ENCODE results near the gene STAT6. TPM values are rescaled to one million over a fixed set of nuclear protein-coding genes. Genes with fewer than 3 reads are reported as not detected.
A peak's percentile ranks its signal among the peaks of the same experiment; 100 is the strongest.

The STAT6 gene
- total RNA-seq, 1 experiment from 2014 or later = 44.4 TPM

DNA sequence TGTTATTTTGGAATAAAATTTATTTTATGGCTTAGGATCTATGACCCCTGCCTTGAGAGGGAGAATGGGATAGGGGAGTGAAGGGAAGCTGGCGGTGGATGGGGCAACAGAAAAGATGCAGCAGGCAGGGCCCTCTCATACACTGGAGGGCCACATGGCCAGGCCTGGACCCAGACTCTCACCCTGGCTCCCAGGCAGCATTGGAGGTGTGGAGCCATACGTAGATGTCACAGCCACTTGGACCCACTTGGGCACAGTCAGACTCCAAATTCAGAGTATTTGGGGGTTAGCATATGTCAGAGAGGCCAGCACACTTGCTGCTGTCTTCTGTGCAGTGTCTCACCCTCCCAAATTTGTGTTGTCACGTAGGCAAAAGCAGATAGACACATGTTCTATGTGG, 15.7 kb downstream of the STAT6 start:
- Mint-ChIP-seq H3K9me3 (no peaks in the 10 kb centered on the region), H3K4me1 (peaks cover 40 to 49% of the 10 kb centered on the region in 2 experiments), H3K27me3 (ENCODE audit: low read depth) (no peaks in the 10 kb centered on the region; the same call in 1 of the 2 replicates), H3K27ac (peak overlapping the region in 2 of 3 experiments; percentile 79 to 97; a peak in 2 of 7 replicates), H3K4me3 (no peak overlapping the region), H3K36me3 (ENCODE audit: insufficient read depth in 1 of 3, low read depth in 3 of 3) (peaks cover 15 to 82% (median 71%) of the 10 kb centered on the region in 3 experiments)
- Histone ChIP-seq H4K91ac (ENCODE audit: insufficient read length, low read depth, low read length) (no peak overlapping the region), H3K4me1 (ENCODE audit: insufficient read depth, low read length) (no peaks in the 10 kb centered on the region; the same call in 1 of the 2 replicates), H3K79me1 (ENCODE audit: insufficient read depth, low read depth, low read length, poor library complexity, severe bottlenecking) (no peaks in the 10 kb centered on the region), H3K9me3 (ENCODE audit: control insufficient read depth, low read depth, low read length) (no peaks in the 10 kb centered on the region), H2BK5ac (ENCODE audit: insufficient read length, low read length) (no peak overlapping the region), H3K23ac (ENCODE audit: insufficient read length, low read depth, low read length) (no peak overlapping the region), H2BK120ac (ENCODE audit: low read depth, low read length, poor library complexity, severe bottlenecking) (no peak overlapping the region), H4K8ac (replicated peaks; ENCODE audit: insufficient read length, low read depth, low read length) (no peak overlapping the region), H3K27me3 (ENCODE audit: insufficient read depth, low read length) (no peaks in the 10 kb centered on the region), H3K4me2 (ENCODE audit: insufficient read depth, insufficient read length, low read length) (no peak overlapping the region), H2BK15ac (ENCODE audit: low read depth, low read length) (no peak overlapping the region), H3K56ac (ENCODE audit: insufficient read length, low read depth, low read length) (no peak overlapping the region), H2AK5ac (ENCODE audit: insufficient read length, low read length) (no peak overlapping the region), H3K23me2 (ENCODE audit: insufficient read length, low read depth, low read length, poor library complexity, severe bottlenecking) (no peaks in the 10 kb centered on the region), H4K20me1 (ENCODE audit: control insufficient read depth, insufficient read depth, insufficient read length) (no peaks in the 10 kb centered on the region), H3K27ac (ENCODE audit: insufficient read length, low read depth, low read length) (no peak overlapping the region), H3K4ac (ENCODE audit: low read depth, low read length) (no peak overlapping the region), H3K14ac (ENCODE audit: insufficient read depth, low read length) (no peak overlapping the region), H2AFZ (ENCODE audit: low read length) (no peak overlapping the region), H3K9ac (ENCODE audit: extremely low read depth, insufficient read length, low read length) (no peak overlapping the region), H3K79me2 (ENCODE audit: insufficient read depth, low read length) (no peaks in the 10 kb centered on the region; the same call in 1 of the 2 replicates), H3T11ph (ENCODE audit: low read length) (no peak overlapping the region), H3K18ac (ENCODE audit: insufficient read length, low read depth, low read length) (no peak overlapping the region), H2BK20ac (ENCODE audit: low read depth, low read length, poor library complexity, severe bottlenecking) (no peak overlapping the region), H2BK12ac (ENCODE audit: insufficient read length, low read depth, low read length) (no peak overlapping the region), H4K5ac (ENCODE audit: insufficient read length, low read depth, low read length) (no peak overlapping the region)
- no peak for DNase-seq
- WGBS (ENCODE audit: extremely low coverage, insufficient read length, low lambda C conversion rate) = no CpG with 5 or more reads among the region's 3 CpGs
- TF ChIP-seq, protein P1, sequence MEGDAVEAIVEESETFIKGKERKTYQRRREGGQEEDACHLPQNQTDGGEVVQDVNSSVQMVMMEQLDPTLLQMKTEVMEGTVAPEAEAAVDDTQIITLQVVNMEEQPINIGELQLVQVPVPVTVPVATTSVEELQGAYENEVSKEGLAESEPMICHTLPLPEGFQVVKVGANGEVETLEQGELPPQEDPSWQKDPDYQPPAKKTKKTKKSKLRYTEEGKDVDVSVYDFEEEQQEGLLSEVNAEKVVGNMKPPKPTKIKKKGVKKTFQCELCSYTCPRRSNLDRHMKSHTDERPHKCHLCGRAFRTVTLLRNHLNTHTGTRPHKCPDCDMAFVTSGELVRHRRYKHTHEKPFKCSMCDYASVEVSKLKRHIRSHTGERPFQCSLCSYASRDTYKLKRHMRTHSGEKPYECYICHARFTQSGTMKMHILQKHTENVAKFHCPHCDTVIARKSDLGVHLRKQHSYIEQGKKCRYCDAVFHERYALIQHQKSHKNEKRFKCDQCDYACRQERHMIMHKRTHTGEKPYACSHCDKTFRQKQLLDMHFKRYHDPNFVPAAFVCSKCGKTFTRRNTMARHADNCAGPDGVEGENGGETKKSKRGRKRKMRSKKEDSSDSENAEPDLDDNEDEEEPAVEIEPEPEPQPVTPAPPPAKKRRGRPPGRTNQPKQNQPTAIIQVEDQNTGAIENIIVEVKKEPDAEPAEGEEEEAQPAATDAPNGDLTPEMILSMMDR (conservative IDR thresholded peaks at IDR 0.05) = no peak
